GM12878 (cell line): ENCODE data around the gene ELANE. TPM values are rescaled to one million over a fixed set of nuclear protein-coding genes. Genes with fewer than 3 reads are reported as not detected.

Source experiments
- ATAC-seq: fragments of 200-7000 bp; cut with Tn5 transposase; 3 replicates; pipeline ENCODE4 v1.9.1; 2020; ENCODE audit warnings: mild to moderate bottlenecking, moderate library complexity
- BruUV-seq: library from RNA; stranded (reverse); fragments of 400-500 nt; replicated peaks from 2 replicates; lab custom pipeline; 2021; lab: Mats Ljungman, UMichigan
- CTCF ChIA-PET: fragments of 300-600 bp; sonication (Branson Sonifier 250); formaldehyde crosslinking; extraction: SDS; loops from one replicate; lab custom pipeline; 2021; ENCODE audit warnings: inconsistent platforms; lab: Yijun Ruan, JAX
- POLR2A ChIA-PET: fragments of 350-600 bp; formaldehyde crosslinking; extraction: SDS; loops from one replicate; lab custom pipeline; 2021; ENCODE audit warnings: inconsistent platforms; lab: Charles Lee
- RAD21 ChIA-PET: fragments of 300-600 bp; sonication (Branson Sonifier 250); formaldehyde crosslinking; loops from one replicate; lab custom pipeline; 2023; ENCODE audit warnings: antibody characterized with exemption; ENCODE audit not compliant: unreplicated experiment; lab: Charles Lee
- SMC1A ChIA-PET: fragments of 300-600 bp; sonication (Branson Sonifier 250); formaldehyde crosslinking; loops from one replicate; lab custom pipeline; 2023; ENCODE audit not compliant: unreplicated experiment, uncharacterized antibody; lab: Charles Lee
- DNase-seq: peaks from one replicate; pipeline ENCODE4 v3.0.0-alpha.2; 2011; ENCODE audit warnings: low read depth, low spot score
- FAIRE-seq: peaks from 3 replicates; lab custom pipeline; 2011; peaks lifted over from hg19 to GRCh38; lab: Jason Lieb, UNC
- H2AFZ ChIP-seq: 2 replicates; pipeline ENCODE4 v1.6.0; 2011; ENCODE audit warnings: low read depth, low read length, control low read depth; ENCODE audit not compliant: control insufficient read depth
- H3K27ac ChIP-seq: 2 replicates; pipeline ENCODE4 v1.5.1; 2011; ENCODE audit warnings: control low read depth; ENCODE audit not compliant: control insufficient read depth, insufficient read depth
- H3K27me3 ChIP-seq, 2 experiments: replicated peaks in 1 of 2; 2 replicates each; pipeline versions ENCODE4 v1.6.0 to v1.6.1; 2011; ENCODE audit warnings: low read length in 1 of 2; ENCODE audit not compliant: control insufficient read depth in 2 of 2, insufficient read depth in 2 of 2
- H3K36me3 ChIP-seq, 2 experiments: 2 replicates each; pipeline ENCODE4 v1.5.1; 2011; ENCODE audit warnings: low read length in 1 of 2; ENCODE audit not compliant: control insufficient read depth in 2 of 2, insufficient read depth in 2 of 2
- H3K4me1 ChIP-seq: 2 replicates; pipeline ENCODE4 v1.6.1; 2011; ENCODE audit warnings: mild to moderate bottlenecking, low read length, moderate library complexity, mixed read lengths; ENCODE audit not compliant: control insufficient read depth, insufficient read depth
- H3K4me2 ChIP-seq: 2 replicates; pipeline ENCODE4 v1.6.0; 2011; ENCODE audit warnings: control low read depth; ENCODE audit not compliant: control insufficient read depth, insufficient read depth
- H3K4me3 ChIP-seq: fragments of 200-600 bp; sonication (generic); 2 replicates; pipeline ENCODE4 v1.5.1; 2016
- H3K79me2 ChIP-seq: 2 replicates; pipeline ENCODE4 v1.6.0; 2011; ENCODE audit warnings: low read length; ENCODE audit not compliant: control insufficient read depth, insufficient read depth
- H3K9ac ChIP-seq: 2 replicates; pipeline ENCODE4 v1.8.0; 2011; ENCODE audit warnings: low read length, control low read depth, mixed read lengths; ENCODE audit not compliant: control insufficient read depth, insufficient read depth
- H3K9me3 ChIP-seq: replicated peaks from 3 replicates; pipeline ENCODE4 v1.5.1; 2011; ENCODE audit warnings: mild to moderate bottlenecking, low read length; ENCODE audit not compliant: control insufficient read depth, insufficient read depth
- H4K20me1 ChIP-seq: 2 replicates; pipeline ENCODE4 v1.6.0; 2011; ENCODE audit not compliant: control insufficient read depth, insufficient read depth
- BCL11A ChIP-seq: IDR thresholded peaks from 2 replicates; pipeline ENCODE4 v1.6.1; 2011; ENCODE audit warnings: low read depth, low read length
- CBFB ChIP-seq: IDR thresholded peaks from 2 replicates; pipeline ENCODE4 v1.6.1; 2016; ENCODE audit warnings: antibody characterized with exemption, low read depth
- CEBPB ChIP-seq, 2 experiments: fragments of 150-350 bp in 1 of 2; IDR thresholded peaks; 2 replicates each; pipeline ENCODE4 v1.6.1; 2012 to 2014; ENCODE audit warnings: low read depth in 2 of 2, low read length in 2 of 2, borderline replicate concordance in 1 of 2, inconsistent platforms in 1 of 2
- KAT2A ChIP-seq: conservative IDR thresholded peaks from 2 replicates; pipeline ENCODE4 v1.6.1; 2011; ENCODE audit warnings: low read depth, low read length; ENCODE audit not compliant: control insufficient read depth
- POLR2A ChIP-seq: IDR thresholded peaks from 2 replicates; pipeline ENCODE4 v1.6.1; 2011; ENCODE audit warnings: low read depth, mild to moderate bottlenecking, low read length
- POLR2AphosphoS5 ChIP-seq: IDR thresholded peaks from 2 replicates; pipeline ENCODE4 v1.6.1; 2011; ENCODE audit warnings: mild to moderate bottlenecking, low read length, inconsistent platforms
- WGBS: methylation state at CpG from one replicate; pipeline ENCODE4 v1.1.6; 2016; ENCODE audit warnings: low lambda C conversion rate; ENCODE audit not compliant: insufficient replicate concordance, insufficient coverage; ENCODE audit errors: missing lambda C conversion rate; 5-methylcytosine and 5-hydroxymethylcytosine counted together
- in situ Hi-C: fragments of 300-500 bp; cut with MboI; formaldehyde crosslinking; loops from 9 replicates; pipeline ENCODE4 v1.14.3; 2018; ENCODE audit warnings: mixed read lengths
- intact Hi-C: fragments of 100-400 bp; cut with micrococcal nuclease; formaldehyde crosslinking; loops from one replicate; pipeline ENCODE4 v1.14.2; 2022; ENCODE audit not compliant: unreplicated experiment
- polyA plus RNA-seq, 11 experiments: library from polyadenylated mRNA; depleted of rRNA in 4 of 11; unstranded in 6 of 11; stranded (reverse) in 5 of 11; fragments of >200 nt; fragmentation: Nextera tagmentation in 4 of 11; fragmentation: Illumina TruSeq in 1 of 11; extraction: Ambion mirVana in 4 of 11; extraction: Trizol in 1 of 11; gene quantifications; 1 replicate in 1 of 11; 2 replicates in 10 of 11; pipeline versions ENCODE4 v1.2.1 to v1.2.3, GENCODE V29; 2011 to 2016; ENCODE audit warnings: inconsistent platforms in 2 of 11, missing spikeins in 2 of 11, low read depth in 1 of 11
- total RNA-seq, 4 experiments: library from RNA; depleted of rRNA in 3 of 4; stranded (reverse); fragments of >200 nt in 3 of 4; fragmentation: Illumina TruSeq in 1 of 4; extraction: Trizol in 1 of 4; gene quantifications; 2 replicates each; pipeline versions ENCODE4 v1.2.1 to v1.2.3, GENCODE V29; 2013 to 2021

The ELANE gene
- total and polyA plus RNA-seq, 10 of the 15 experiments (the other 5 are each of a cell fraction or from before 2014, with no cell fraction given): not detected

GRCh38 chr19:814152-815078 lies 37.7 kb upstream of the ELANE start:
- in situ Hi-C loops (no loop called here), intact Hi-C loops (no loop called here)
- DNase-seq: no peak
- H4K20me1 ChIP-seq: no peaks in the 10 kb centered on the region
- no peaks in the 10 kb centered on the region for H3K79me2 ChIP-seq
- 90% methylated on average over 43 of the region's 49 CpGs for WGBS
- no peak overlapping the region for H3K27ac ChIP-seq
- ChIA-PET CTCF (no interaction called here), RAD21 (no interaction called here), SMC1A (no interaction called here), POLR2A (no interaction called here)
- H3K4me3 ChIP-seq: no peak overlapping the region
- no peaks in the 10 kb centered on the region; the same call in 2 of the 3 replicates for H3K9me3 ChIP-seq
- peak; percentile 11 for ATAC-seq
- no peaks in the 10 kb centered on the region for H3K27me3 ChIP-seq
- no peak overlapping the region for H3K4me2 ChIP-seq
- peaks cover 14 to 22% of the 10 kb centered on the region in 2 experiments; a peak in 3 of 4 replicates for H3K36me3 ChIP-seq
- no peak overlapping the region for H2AFZ ChIP-seq
- BruUV-seq: no TSS peak
- no peak for FAIRE-seq
- H3K9ac ChIP-seq: no peak overlapping the region
- TF ChIP-seq POLR2AphosphoS5 (peak; percentile 81), CEBPB (IDR thresholded peaks at IDR 0.05; ENCODE audit: borderline replicate concordance in 1 of 2, low read depth in 2 of 2, low read length in 2 of 2) (no peak), CBFB (peak; percentile 53; the same call in 1 of the 2 replicates), BCL11A (peak; percentile 33; the same call in 1 of the 2 replicates), KAT2A (no peak), POLR2A (peak; percentile 83)
- no peaks in the 10 kb centered on the region for H3K4me1 ChIP-seq
